Measurements from ENCODE around the gene PRPSAP2.

The PRPSAP2 gene

GRCh38 chr17:18916816-18917500, 59.0 kb downstream of the PRPSAP2 start:
- Histone ChIP-seq H3K4me2 (ENCODE audit: low read length, poor library complexity, severe bottlenecking) (no peak overlapping the region), H3K9ac (ENCODE audit: low read length) (no peak overlapping the region), H3K9me3 (ENCODE audit: control insufficient read depth, low read length) (no peaks in the 10 kb centered on the region)

GRCh38 chr17:18917506-18918032, 59.6 kb downstream of the PRPSAP2 start:
- H3K4ac ChIP-seq (ENCODE audit: low read depth in 1 of 2, low read length in 2 of 2), result no peak overlapping the region
- peaks cover 14% of the 10 kb centered on the region for H3K79me1 ChIP-seq (replicated peaks; ENCODE audit: low read length, poor library complexity, severe bottlenecking)
- no peak overlapping the region for H2AFZ ChIP-seq (ENCODE audit: low read depth, low read length)
- no peak overlapping the region for H2BK15ac ChIP-seq (ENCODE audit: low read depth, poor library complexity, severe bottlenecking)
- no peak overlapping the region for H4K91ac ChIP-seq (ENCODE audit: low read length)
- DNase-seq, result no peak
- H4K8ac ChIP-seq (ENCODE audit: low read length), result no peak overlapping the region
- no peak overlapping the region for H2AK5ac ChIP-seq (ENCODE audit: low read length, severe bottlenecking)
- H2BK12ac ChIP-seq (ENCODE audit: low read length in 2 of 2), result no peak overlapping the region
- H3K4me3 ChIP-seq (ENCODE audit: insufficient read depth in 1 of 2, low read depth in 1 of 2, low read length in 2 of 2), result no peak overlapping the region
- no peaks in the 10 kb centered on the region for H3K9me3 ChIP-seq (ENCODE audit: control insufficient read depth, low read length)
- no peak overlapping the region for H3K27ac ChIP-seq (ENCODE audit: low read length, poor library complexity, severe bottlenecking)
- H3K36me3 ChIP-seq (ENCODE audit: control insufficient read depth in 1 of 2, insufficient read depth in 2 of 2, low read depth in 1 of 2, low read length in 2 of 2), result peaks cover 16 to 28% of the 10 kb centered on the region in 2 experiments
- no peak overlapping the region for H3K9ac ChIP-seq (ENCODE audit: low read length)
- no peak overlapping the region for H3K4me2 ChIP-seq (ENCODE audit: low read length, poor library complexity, severe bottlenecking)
- H3K4me1 ChIP-seq (ENCODE audit: control insufficient read depth, insufficient read depth, low read depth, low read length), result peaks cover 6% of the 10 kb centered on the region
- no peak overlapping the region for H3K14ac ChIP-seq (ENCODE audit: low read length in 2 of 2)
- WGBS, result 97% methylated on average over 10 of the region's 11 CpGs
- no peak overlapping the region for H3K23ac ChIP-seq (ENCODE audit: low read length in 2 of 2)
- H3K27me3 ChIP-seq (ENCODE audit: control insufficient read depth in 1 of 2, insufficient read depth in 1 of 2, low read length in 2 of 2), result no peaks in the 10 kb centered on the region
- no peak overlapping the region for H2BK120ac ChIP-seq (ENCODE audit: low read depth, low read length)
- H3K18ac ChIP-seq (ENCODE audit: low read depth in 1 of 2, low read length in 2 of 2), result no peak overlapping the region
- H2BK5ac ChIP-seq (ENCODE audit: low read depth, low read length, poor library complexity, severe bottlenecking), result no peak overlapping the region

More at GRCh38 chr17:18916816-18917500, 59.0 kb downstream of the PRPSAP2 start:
- H2AK5ac ChIP-seq (ENCODE audit: low read length, severe bottlenecking), result no peak overlapping the region
- H2AFZ ChIP-seq (ENCODE audit: low read depth, low read length), result no peak overlapping the region
- no peak overlapping the region for H2BK5ac ChIP-seq (ENCODE audit: low read depth, low read length, poor library complexity, severe bottlenecking)
- no peaks in the 10 kb centered on the region for H3K27me3 ChIP-seq (ENCODE audit: control insufficient read depth in 1 of 2, insufficient read depth in 1 of 2, low read length in 2 of 2)
- DNase-seq, result no peak
- H3K4me3 ChIP-seq (ENCODE audit: insufficient read depth in 1 of 2, low read depth in 1 of 2, low read length in 2 of 2), result no peak overlapping the region
- H3K23ac ChIP-seq (ENCODE audit: low read length in 2 of 2), result no peak overlapping the region
- peaks cover 6% of the 10 kb centered on the region for H3K4me1 ChIP-seq (ENCODE audit: control insufficient read depth, insufficient read depth, low read depth, low read length)
- H4K91ac ChIP-seq (ENCODE audit: low read length), result no peak overlapping the region
- H3K79me1 ChIP-seq (replicated peaks; ENCODE audit: low read length, poor library complexity, severe bottlenecking), result peaks cover 16% of the 10 kb centered on the region
- no peak overlapping the region for H2BK120ac ChIP-seq (ENCODE audit: low read depth, low read length)
- no peak overlapping the region for H3K18ac ChIP-seq (ENCODE audit: low read depth in 1 of 2, low read length in 2 of 2)
- no peak overlapping the region for H2BK15ac ChIP-seq (ENCODE audit: low read depth, poor library complexity, severe bottlenecking)
- no peak overlapping the region for H3K27ac ChIP-seq (ENCODE audit: low read length, poor library complexity, severe bottlenecking)
- no peak overlapping the region for H3K4ac ChIP-seq (ENCODE audit: low read depth in 1 of 2, low read length in 2 of 2)
- peaks cover 22 to 32% of the 10 kb centered on the region in 2 experiments for H3K36me3 ChIP-seq (ENCODE audit: control insufficient read depth in 1 of 2, insufficient read depth in 2 of 2, low read depth in 1 of 2, low read length in 2 of 2)
- 90% methylated on average over 2 of the region's 5 CpGs for WGBS
- no peak overlapping the region for H2BK12ac ChIP-seq (ENCODE audit: low read length in 2 of 2)
- H4K8ac ChIP-seq (ENCODE audit: low read length), result no peak overlapping the region
- no peak overlapping the region for H3K14ac ChIP-seq (ENCODE audit: low read length in 2 of 2)

GRCh38 chr17:18919963-18920362, 62.0 kb downstream of the PRPSAP2 start:
- Histone ChIP-seq H3K4ac (ENCODE audit: low read depth in 1 of 2, low read length in 2 of 2) (no peak overlapping the region), H3K14ac (ENCODE audit: low read length in 2 of 2) (no peak overlapping the region), H3K4me2 (ENCODE audit: low read length, poor library complexity, severe bottlenecking) (no peak overlapping the region), H3K23ac (ENCODE audit: low read length in 2 of 2) (no peak overlapping the region), H2BK12ac (ENCODE audit: low read length in 2 of 2) (no peak overlapping the region), H2BK5ac (ENCODE audit: low read depth, low read length, poor library complexity, severe bottlenecking) (no peak overlapping the region), H3K79me1 (replicated peaks; ENCODE audit: low read length, poor library complexity, severe bottlenecking) (peaks cover 15% of the 10 kb centered on the region), H3K18ac (ENCODE audit: low read depth in 1 of 2, low read length in 2 of 2) (no peak overlapping the region), H3K9ac (ENCODE audit: low read length) (no peak overlapping the region), H3K36me3 (ENCODE audit: control insufficient read depth in 1 of 2, insufficient read depth in 2 of 2, low read depth in 1 of 2, low read length in 2 of 2) (peaks cover 10 to 22% of the 10 kb centered on the region in 2 experiments), H2BK120ac (ENCODE audit: low read depth, low read length) (no peak overlapping the region), H3K4me1 (ENCODE audit: control insufficient read depth, insufficient read depth, low read depth, low read length) (peaks cover 8% of the 10 kb centered on the region), H4K8ac (ENCODE audit: low read length) (no peak overlapping the region), H3K27me3 (ENCODE audit: control insufficient read depth in 1 of 2, insufficient read depth in 1 of 2, low read length in 2 of 2) (no peaks in the 10 kb centered on the region), H2BK15ac (ENCODE audit: low read depth, poor library complexity, severe bottlenecking) (no peak overlapping the region), H3K27ac (ENCODE audit: low read length, poor library complexity, severe bottlenecking) (no peak overlapping the region), H4K91ac (ENCODE audit: low read length) (no peak overlapping the region), H2AFZ (ENCODE audit: low read depth, low read length) (no peak overlapping the region), H3K9me3 (ENCODE audit: control insufficient read depth, low read length) (no peaks in the 10 kb centered on the region), H2AK5ac (ENCODE audit: low read length, severe bottlenecking) (no peak overlapping the region), H3K4me3 (ENCODE audit: insufficient read depth in 1 of 2, low read depth in 1 of 2, low read length in 2 of 2) (no peak overlapping the region)
- DNase-seq, result no peak
- WGBS, result 88% methylated on average over 6 of the region's 6 CpGs

- H2BK12ac ChIP-seq (ENCODE audit: low read length in 2 of 2), result no peak overlapping the region
- H2BK15ac ChIP-seq (ENCODE audit: low read depth, poor library complexity, severe bottlenecking), result no peak overlapping the region
- H3K9me3 ChIP-seq (ENCODE audit: control insufficient read depth, low read length), result no peaks in the 10 kb centered on the region
- H3K9ac ChIP-seq (ENCODE audit: low read length), result no peak overlapping the region
- no peak overlapping the region for H3K4me3 ChIP-seq (ENCODE audit: insufficient read depth in 1 of 2, low read depth in 1 of 2, low read length in 2 of 2)
- no peak overlapping the region for H3K23ac ChIP-seq (ENCODE audit: low read length in 2 of 2)
- no peak overlapping the region for H3K4ac ChIP-seq (ENCODE audit: low read depth in 1 of 2, low read length in 2 of 2)
- H2BK5ac ChIP-seq (ENCODE audit: low read depth, low read length, poor library complexity, severe bottlenecking), result no peak overlapping the region
- no peak overlapping the region for H4K8ac ChIP-seq (ENCODE audit: low read length)
- no peak overlapping the region for H3K14ac ChIP-seq (ENCODE audit: low read length in 2 of 2)
- H2AK5ac ChIP-seq (ENCODE audit: low read length, severe bottlenecking), result no peak overlapping the region
- no peak overlapping the region for H2BK120ac ChIP-seq (ENCODE audit: low read depth, low read length)
- peaks cover 14 to 18% of the 10 kb centered on the region in 2 experiments for H3K36me3 ChIP-seq (ENCODE audit: control insufficient read depth in 1 of 2, insufficient read depth in 2 of 2, low read depth in 1 of 2, low read length in 2 of 2)
- no peak overlapping the region for H4K91ac ChIP-seq (ENCODE audit: low read length)
- peaks cover 8% of the 10 kb centered on the region for H3K4me1 ChIP-seq (ENCODE audit: control insufficient read depth, insufficient read depth, low read depth, low read length)
- no peak overlapping the region for H3K18ac ChIP-seq (ENCODE audit: low read depth in 1 of 2, low read length in 2 of 2)
- H3K4me2 ChIP-seq (ENCODE audit: low read length, poor library complexity, severe bottlenecking), result peak overlapping the region; percentile 17
- H3K27ac ChIP-seq (ENCODE audit: low read length, poor library complexity, severe bottlenecking), result peak overlapping the region; percentile 50
- H3K79me1 ChIP-seq (replicated peaks; ENCODE audit: low read length, poor library complexity, severe bottlenecking), result peaks cover 21% of the 10 kb centered on the region
- DNase-seq, result peak; percentile 19
- 35% methylated on average over 5 of the region's 6 CpGs for WGBS
- no peak overlapping the region for H2AFZ ChIP-seq (ENCODE audit: low read depth, low read length)
- H3K27me3 ChIP-seq (ENCODE audit: control insufficient read depth in 1 of 2, insufficient read depth in 1 of 2, low read length in 2 of 2), result no peaks in the 10 kb centered on the region
Observed at GRCh38 chr17:18920911-18921441, 63.0 kb downstream of the PRPSAP2 start.

All from mesenchymal stem cell (in vitro differentiated cells and primary cell).